Stimulated activated CD4-positive, alpha-beta T cell treated with anti-CD3 and anti-CD28 coated beads, Interleukin-12 subunit alpha, Interleukin-12 subunit beta, amount 100 ng/mL, for 24 hours (primary cell): ENCODE results near the gene SPAG5.
"Not testable (repeated sequence)": the region's sequence is repeated elsewhere in the genome, so short reads cannot be mapped to it uniquely, and the experiment has no call there.

Source experiments
- DNase-seq, 2 experiments: peaks; one replicate each; pipeline ENCODE4 v3.0.0-alpha.2; 2020; ENCODE audit warnings: low read depth in 2 of 2

Gene SPAG5

GRCh38 chr17:28610376-28610775 lies 11.6 kb upstream of the SPAG5 start:
- DNase-seq: no peak

GRCh38 chr17:28604031-28604430 lies 5.2 kb upstream of the SPAG5 start:
- not testable (repeated sequence) for DNase-seq

GRCh38 chr17:28599311-28600184 lies 723 bp upstream of the SPAG5 start:
- peak; percentile 27 to 59 for DNase-seq

- DNase-seq: no peak
Measured at GRCh38 chr17:28598389-28598788, 436 bp downstream of the SPAG5 start.

GRCh38 chr17:28597606-28598383 lies 1.0 kb downstream of the SPAG5 start:
- DNase-seq: no peak

- no peak for DNase-seq
Measured at GRCh38 chr17:28592260-28592659, 6.6 kb downstream of the SPAG5 start.

- no peak for DNase-seq
Measured at GRCh38 chr17:28585851-28586250, 13.0 kb downstream of the SPAG5 start.

GRCh38 chr17:28584434-28584833 lies 14.4 kb downstream of the SPAG5 start:
- DNase-seq: no peak

- no peak for DNase-seq
Measured at GRCh38 chr17:28582513-28582912, 16.3 kb downstream of the SPAG5 start.

- no peak for DNase-seq
Measured at GRCh38 chr17:28580959-28581358, 17.9 kb downstream of the SPAG5 start.

GRCh38 chr17:28579526-28579925 lies 19.3 kb downstream of the SPAG5 start:
- no peak for DNase-seq

GRCh38 chr17:28578246-28579195 lies 20.3 kb downstream of the SPAG5 start:
- no peak for DNase-seq

- DNase-seq: no peak
Measured at GRCh38 chr17:28577466-28577824, 21.4 kb downstream of the SPAG5 start.

GRCh38 chr17:28576758-28577465 lies 21.9 kb downstream of the SPAG5 start, which contains the start of gene ALDOC:
Gene ALDOC, minus strand, starts transcription at chr17:28576895. Its CDS starts 1,363 bp downstream, at chr17:28575532.
- peak; percentile 90 to 99 for DNase-seq

GRCh38 chr17:28576016-28576415 lies 22.8 kb downstream of the SPAG5 start:
- not testable (repeated sequence) for DNase-seq

- no peak for DNase-seq
Measured at GRCh38 chr17:28575126-28575795, 23.6 kb downstream of the SPAG5 start.

GRCh38 chr17:28574526-28574925 lies 24.3 kb downstream of the SPAG5 start:
- no peak for DNase-seq

GRCh38 chr17:28573966-28574480 lies 24.8 kb downstream of the SPAG5 start:
- DNase-seq: no peak

- DNase-seq: no peak
Measured at GRCh38 chr17:28573521-28573920, 25.3 kb downstream of the SPAG5 start.

- no peak for DNase-seq
Measured at GRCh38 chr17:28573040-28573380, 25.8 kb downstream of the SPAG5 start.
